Measurements from ENCODE around the gene NTNG1.

DNA sequence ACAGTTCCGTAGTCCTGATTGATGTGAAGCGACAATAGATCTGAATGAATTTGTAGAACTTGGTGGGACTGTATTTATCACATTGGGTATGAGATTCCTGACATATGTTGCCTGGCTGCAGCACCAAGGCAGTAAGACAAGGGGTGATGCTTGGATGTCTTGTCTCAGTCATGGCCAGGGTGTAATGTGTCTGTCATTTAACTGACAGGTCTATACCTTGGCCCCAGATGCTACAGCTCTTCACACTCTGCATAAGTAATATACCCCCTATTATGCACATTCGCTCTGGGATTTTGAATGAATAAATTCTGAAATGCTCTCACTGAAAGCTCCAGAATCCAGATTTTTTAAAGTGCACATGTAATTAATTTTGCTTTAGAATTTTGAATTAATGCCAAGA lies 47.3 kb downstream of the NTNG1 start:
- TF ChIP-seq NR2C2 (CRISPR knock-in tag; IDR thresholded peaks at IDR 0.05) (no peak), FOXJ3 (CRISPR knock-in tag; IDR thresholded peaks at IDR 0.05; ENCODE audit: borderline replicate concordance) (no peak)
- TF ChIP-seq, protein P1, sequence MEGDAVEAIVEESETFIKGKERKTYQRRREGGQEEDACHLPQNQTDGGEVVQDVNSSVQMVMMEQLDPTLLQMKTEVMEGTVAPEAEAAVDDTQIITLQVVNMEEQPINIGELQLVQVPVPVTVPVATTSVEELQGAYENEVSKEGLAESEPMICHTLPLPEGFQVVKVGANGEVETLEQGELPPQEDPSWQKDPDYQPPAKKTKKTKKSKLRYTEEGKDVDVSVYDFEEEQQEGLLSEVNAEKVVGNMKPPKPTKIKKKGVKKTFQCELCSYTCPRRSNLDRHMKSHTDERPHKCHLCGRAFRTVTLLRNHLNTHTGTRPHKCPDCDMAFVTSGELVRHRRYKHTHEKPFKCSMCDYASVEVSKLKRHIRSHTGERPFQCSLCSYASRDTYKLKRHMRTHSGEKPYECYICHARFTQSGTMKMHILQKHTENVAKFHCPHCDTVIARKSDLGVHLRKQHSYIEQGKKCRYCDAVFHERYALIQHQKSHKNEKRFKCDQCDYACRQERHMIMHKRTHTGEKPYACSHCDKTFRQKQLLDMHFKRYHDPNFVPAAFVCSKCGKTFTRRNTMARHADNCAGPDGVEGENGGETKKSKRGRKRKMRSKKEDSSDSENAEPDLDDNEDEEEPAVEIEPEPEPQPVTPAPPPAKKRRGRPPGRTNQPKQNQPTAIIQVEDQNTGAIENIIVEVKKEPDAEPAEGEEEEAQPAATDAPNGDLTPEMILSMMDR (IDR thresholded peaks at IDR 0.05) = no peak

Measured in WTC11 (cell line).